Right lung (tissue), 10 donors: Measurements from ENCODE around the gene SLC9A9. TPM values are rescaled to one million over a fixed set of nuclear protein-coding genes. Genes with fewer than 3 reads are reported as not detected.
A peak's percentile ranks its signal among the peaks of the same experiment; 100 is the strongest.
"Not testable (repeated sequence)": the region's sequence is repeated elsewhere in the genome, so short reads cannot be mapped to it uniquely, and the experiment has no call there.

Experiments
- DNase-seq, 2 donors: peaks; one replicate each; pipeline ENCODE4 v3.0.0-alpha.2; 2013
- long read RNA-seq, 8 donors: transcript quantifications; one replicate each; lab custom pipeline, GENCODE V29; 2026
- polyA plus RNA-seq, 5 donors: library from polyadenylated mRNA; unstranded; fragments of 120-200 nt; gene quantifications; one replicate each; pipeline versions ENCODE4 v1.2.1 to v1.2.3, GENCODE V29; 2013; ENCODE audit warnings: inconsistent platforms in 1 of 5, low replicate concordance in 1 of 5; ENCODE audit not compliant: insufficient read length in 5 of 5, insufficient read depth in 1 of 5

SLC9A9 gene
- 10 to 100 TPM; 11.7 to 20.9 (median 17.7) TPM for polyA plus RNA-seq
- long read RNA-seq, donor 1, partial matches to known transcripts, result 0 of 2 reads
- long read RNA-seq, donor 1, other reads (novel, unspliced or antisense), result 0 of 2 reads
- long read RNA-seq, donor 2, partial matches to known transcripts, result 0 of 2 reads
- long read RNA-seq, donor 2, other reads (novel, unspliced or antisense), result 0 of 2 reads
- long read RNA-seq, donor 3, partial matches to known transcripts, result 0 of 1 reads
- long read RNA-seq, donor 3, other reads (novel, unspliced or antisense), result 0 of 1 reads
- long read RNA-seq, donor 4, partial matches to known transcripts, result 0 of 1 reads
- long read RNA-seq, donor 4, other reads (novel, unspliced or antisense), result 0 of 1 reads
- long read RNA-seq, donor 5, partial matches to known transcripts, result 13 of 16 reads
- long read RNA-seq, donor 5, other reads (novel, unspliced or antisense), result 0 of 16 reads
- long read RNA-seq, donor 6, transcript SLC9A9-201 (16 exons, 3,627 nt), result major isoform, 5 of 10 reads
- long read RNA-seq, donor 6, transcript SLC9A9-205 (2 exons, 712 nt), result major isoform, 5 of 10 reads
- long read RNA-seq, donor 6, partial matches to known transcripts, result 0 of 10 reads
- long read RNA-seq, donor 6, other reads (novel, unspliced or antisense), result 0 of 10 reads
- long read RNA-seq, donor 7, partial matches to known transcripts, result 0 of 2 reads
- long read RNA-seq, donor 7, other reads (novel, unspliced or antisense), result 0 of 2 reads
- long read RNA-seq, donor 8, partial matches to known transcripts, result 0 of 1 reads
- long read RNA-seq, donor 8, other reads (novel, unspliced or antisense), result 0 of 1 reads

DNA sequence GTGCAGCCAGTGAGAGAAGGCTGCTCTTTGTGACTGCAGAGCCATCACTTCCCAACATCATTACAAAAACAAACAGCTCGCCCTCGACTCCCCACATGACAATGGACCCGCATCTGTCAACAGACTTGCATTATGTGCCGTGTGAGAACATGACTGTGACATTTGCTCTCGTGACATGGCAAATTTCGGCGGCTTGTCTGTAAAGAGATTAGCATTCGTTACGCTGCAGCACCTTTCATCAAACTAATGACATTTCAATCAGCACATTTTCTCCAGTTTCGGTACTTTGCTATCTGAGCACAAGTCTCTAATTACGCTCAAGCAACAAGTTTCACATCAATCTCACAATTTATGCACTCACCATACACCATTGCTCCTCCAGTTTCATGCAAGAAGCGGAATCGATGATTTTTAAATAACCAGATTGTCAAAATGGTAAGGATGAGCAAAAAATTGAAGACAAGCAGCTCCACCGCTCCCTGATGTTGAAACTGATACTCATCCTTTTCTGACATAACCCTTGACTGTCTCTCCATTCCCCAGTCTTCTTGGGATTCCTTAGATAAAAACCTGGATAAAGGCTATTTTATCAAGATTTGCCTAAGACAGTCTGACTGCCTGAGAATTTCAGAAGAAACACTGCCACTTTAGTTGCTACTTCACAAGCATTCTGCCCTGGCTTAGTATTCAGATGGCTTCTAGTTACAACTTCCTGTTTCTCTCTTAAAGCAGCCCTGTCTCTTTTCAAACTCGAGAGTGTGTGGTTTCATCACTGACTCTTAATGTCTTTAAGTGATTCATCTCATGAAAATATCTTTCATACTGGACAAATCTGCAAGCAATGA is at the start of gene SLC9A9:
Gene SLC9A9 (minus strand): TSS at position 682 of the 845 bp plus-strand sequence. CDS start 146 bp downstream, at position 536.
- peak in 1 of 2 donors; percentile 52 for DNase-seq

GRCh38 chr3:143897576-143898295 is 49.5 kb upstream of the SLC9A9 start:
- peak; percentile 42 to 57 for DNase-seq

DNA sequence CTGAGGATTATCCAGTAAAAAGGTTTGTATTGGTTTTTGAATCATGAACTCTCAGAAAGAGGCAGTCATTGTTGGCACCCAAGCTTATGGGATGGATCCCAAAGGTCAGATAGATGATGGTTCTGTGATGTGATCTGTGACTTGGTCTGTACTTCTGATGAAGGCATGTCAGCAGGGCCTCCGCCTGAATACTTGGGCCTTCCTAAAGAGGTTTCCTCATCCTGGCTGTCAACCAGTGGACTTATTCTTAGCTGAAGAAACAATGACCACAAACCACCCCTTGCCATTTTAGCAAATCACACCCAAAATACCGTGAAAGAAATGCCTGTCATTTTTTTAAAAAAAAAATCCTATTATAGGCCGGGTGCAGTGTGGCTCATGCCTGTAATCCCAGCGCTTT is 48.2 kb upstream of the SLC9A9 start:
- no peak for DNase-seq

DNA sequence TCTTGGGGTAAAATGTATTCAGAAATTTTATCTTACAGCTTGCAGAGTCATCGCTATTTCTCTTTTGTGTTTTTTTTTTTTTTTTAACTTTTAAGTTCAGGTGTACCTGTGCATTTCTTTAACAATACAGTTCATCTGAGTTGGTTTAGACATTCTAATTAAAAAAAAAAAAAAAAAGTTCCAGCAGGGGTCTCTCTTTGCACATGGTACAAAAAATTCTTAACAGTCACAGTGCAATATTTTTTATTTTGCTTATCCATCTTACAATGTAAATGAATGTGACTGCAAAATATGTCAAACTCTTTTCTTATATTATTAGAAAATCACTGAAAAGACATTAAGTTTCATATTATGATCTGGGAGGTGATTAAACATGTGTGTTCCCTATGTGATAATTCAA is 47.5 kb upstream of the SLC9A9 start:
- DNase-seq, result no peak

DNA sequence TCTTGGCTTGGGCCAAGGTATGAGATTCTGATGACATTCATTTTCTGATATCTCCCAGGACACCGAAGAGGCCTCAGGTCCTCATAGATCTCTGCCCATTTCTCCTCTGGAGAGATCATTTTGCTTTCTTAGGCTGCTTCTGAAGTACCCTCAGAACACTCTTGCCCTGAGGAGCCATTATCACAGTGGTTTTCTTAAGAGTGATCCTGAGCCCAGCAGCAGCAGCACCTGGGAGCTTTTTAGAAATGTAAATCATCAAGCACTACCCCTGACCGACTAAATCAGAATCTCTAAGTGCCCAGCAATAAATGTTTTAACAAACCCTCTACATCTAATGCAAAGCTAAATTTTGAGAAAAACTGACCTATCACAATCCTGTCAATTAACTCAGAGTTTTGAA is 40.6 kb upstream of the SLC9A9 start:
- no peak for DNase-seq

DNA sequence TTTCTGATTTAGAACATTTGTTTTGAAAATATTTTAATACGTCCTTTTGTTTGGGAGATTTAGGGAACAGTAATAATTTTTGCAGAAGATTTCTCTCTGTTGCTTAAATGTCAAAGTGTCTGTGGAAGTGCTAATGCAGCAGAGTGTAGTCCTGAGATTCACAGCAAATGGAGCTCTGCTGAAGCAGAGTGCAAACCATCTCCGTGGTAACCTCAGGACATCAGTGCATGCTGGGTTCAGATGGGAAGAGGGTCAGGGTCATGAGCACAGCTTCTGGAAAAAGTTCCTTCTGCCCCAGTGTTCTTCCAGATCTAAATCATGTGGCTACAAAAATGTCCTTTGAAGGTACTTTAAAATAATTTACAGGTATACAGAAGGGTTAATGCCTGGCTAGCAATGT is 39.9 kb upstream of the SLC9A9 start:
- DNase-seq, result no peak

- peak in 1 of 2 donors; percentile 13 for DNase-seq
Measured at GRCh38 chr3:143885780-143886427, 37.6 kb upstream of the SLC9A9 start.

DNA sequence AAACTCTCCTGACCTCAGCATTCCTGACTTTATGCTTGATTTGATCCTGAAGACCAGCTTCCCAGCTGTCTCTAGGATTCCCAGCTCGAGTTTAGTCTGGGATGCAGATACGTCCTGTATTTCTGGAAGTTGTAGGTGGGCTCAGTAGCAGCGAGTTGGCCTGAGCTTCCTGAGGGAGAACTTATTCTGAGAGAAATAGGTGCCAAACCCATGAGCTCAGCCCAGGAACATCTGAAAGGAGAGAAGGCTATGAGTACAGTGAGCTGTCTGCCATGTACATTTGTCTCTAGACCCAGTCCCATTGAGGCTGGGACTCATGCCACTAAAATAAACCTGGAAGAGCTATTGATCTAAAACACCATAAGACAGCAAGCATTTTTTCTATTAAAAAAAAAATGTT is 36.6 kb upstream of the SLC9A9 start:
- no peak for DNase-seq

DNA sequence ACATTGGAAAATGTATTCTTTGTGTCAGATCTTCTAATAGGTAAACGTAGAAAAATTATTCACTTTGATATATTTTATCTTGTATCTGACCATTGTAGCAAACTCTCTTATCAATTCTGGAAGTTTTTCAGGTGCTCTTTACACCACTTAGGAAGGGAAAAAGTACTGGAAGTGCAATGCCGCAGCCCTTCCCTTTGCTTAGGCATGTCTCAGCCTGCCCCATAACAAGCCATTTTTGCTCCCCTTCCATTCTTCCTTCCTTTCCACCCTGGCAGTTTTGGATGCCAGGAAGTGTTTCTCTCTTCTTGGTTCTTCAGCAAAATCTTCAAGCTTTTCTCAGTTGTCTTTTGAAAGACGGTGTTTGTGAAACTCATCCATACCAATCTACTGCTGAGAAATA is 34.9 kb upstream of the SLC9A9 start:
- no peak for DNase-seq

DNA sequence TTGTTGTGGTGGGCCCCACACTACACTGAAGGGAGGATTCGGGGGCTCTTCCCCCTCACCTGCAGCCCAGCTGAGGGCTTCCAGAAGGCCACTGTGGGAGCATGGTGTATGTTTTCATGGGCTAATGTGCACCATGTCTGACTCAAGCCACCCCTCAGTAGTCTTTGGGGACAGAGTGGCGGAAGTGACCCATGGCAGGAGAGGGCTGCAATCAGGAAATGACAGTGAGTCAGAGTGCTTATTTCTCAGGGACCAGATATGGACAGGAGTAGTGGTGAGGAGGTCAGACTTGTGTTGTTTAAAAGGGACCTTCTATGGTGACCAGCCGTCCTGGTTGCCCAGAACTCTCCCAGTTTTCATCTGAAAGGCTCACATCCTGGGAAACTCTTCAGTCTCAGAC is 32.8 kb upstream of the SLC9A9 start:
- DNase-seq, result no peak

GRCh38 chr3:143875546-143875945 is 27.3 kb upstream of the SLC9A9 start:
- no peak for DNase-seq

DNA sequence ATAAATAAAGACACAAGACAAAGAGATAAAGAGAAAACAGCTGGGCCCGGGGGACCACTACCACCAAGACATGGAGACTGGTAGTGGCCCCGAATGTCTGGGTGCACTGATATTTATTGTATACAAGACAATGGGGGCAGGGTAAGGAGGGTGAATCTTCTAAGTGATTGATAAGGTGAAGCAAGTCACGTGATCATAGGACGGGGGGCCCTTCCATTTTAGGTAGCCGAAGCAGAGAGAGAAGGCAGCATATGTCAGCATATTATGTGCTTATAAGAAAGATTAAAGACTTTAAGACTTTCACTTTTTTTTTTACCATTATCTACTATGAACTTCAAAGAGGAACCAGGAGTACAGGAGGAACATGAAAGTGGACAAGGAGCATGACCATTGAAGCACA is 25.3 kb upstream of the SLC9A9 start:
- DNase-seq, result not testable (repeated sequence)

DNA sequence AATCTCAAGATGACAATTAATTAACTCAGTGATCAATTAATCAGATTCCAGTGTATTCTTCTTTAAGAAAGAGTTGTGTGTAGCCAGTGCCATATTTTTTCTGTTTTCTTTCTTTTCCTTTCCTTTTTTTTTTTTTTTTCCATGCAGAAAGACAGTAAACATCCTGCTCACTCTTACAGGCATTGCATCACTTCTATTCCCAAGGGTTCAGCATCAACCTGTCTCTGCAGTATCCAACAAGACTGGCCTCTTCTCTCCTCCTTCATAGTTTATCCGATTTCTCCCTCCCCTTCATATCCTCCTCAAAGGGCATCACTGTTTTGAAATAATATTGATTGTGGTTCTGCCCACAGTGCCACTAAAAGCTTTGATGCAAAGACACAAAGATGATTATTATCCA is 17.0 kb upstream of the SLC9A9 start:
- DNase-seq, result no peak

- no peak for DNase-seq
Measured at GRCh38 chr3:143859465-143860203, 11.4 kb upstream of the SLC9A9 start.

GRCh38 chr3:143856252-143856970 is 8.1 kb upstream of the SLC9A9 start:
- no peak for DNase-seq

- DNase-seq, result no peak
Measured at GRCh38 chr3:143855183-143855582, 6.9 kb upstream of the SLC9A9 start.

GRCh38 chr3:143851331-143852017 is 3.2 kb upstream of the SLC9A9 start:
- DNase-seq, result no peak

DNA sequence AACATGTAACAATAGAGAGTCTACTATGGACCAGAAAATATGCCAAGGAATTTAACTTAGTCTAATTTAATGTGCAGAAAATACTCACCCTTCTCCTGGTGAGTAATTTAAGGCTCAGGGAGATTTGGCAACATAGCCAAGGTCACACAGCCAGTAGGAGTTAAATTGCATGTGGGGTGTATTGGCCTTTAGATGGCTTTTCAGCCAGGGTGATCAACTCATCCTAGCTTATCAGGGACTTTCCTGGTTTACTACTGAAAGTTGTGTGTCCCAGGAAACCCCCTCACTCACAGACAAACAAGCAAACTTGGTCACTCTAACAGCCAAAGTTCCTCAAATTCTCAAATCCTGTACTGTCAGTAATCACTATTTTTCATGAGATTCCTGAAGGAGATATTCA is 2.6 kb upstream of the SLC9A9 start:
- DNase-seq, result no peak
